Endothelial cell of umbilical vein (primary cell): Measurements from ENCODE around the gene ZHX3. TPM values are rescaled to one million over a fixed set of nuclear protein-coding genes. Genes with fewer than 3 reads are reported as not detected.

Experiments used
- BruUV-seq: library from RNA; stranded (reverse); fragments of 400-500 nt; replicated peaks from 2 replicates; lab custom pipeline; 2021; lab: Mats Ljungman, UMichigan
- CTCF ChIA-PET: fragments of 300-600, 350-600 bp; sonication (Branson Sonifier 250); formaldehyde crosslinking; loops from one replicate; lab custom pipeline; 2021; ENCODE audit warnings: antibody characterized with exemption, inconsistent platforms; lab: Charles Lee
- POLR2A ChIA-PET: fragments of 300-600, 350-600 bp; sonication (Branson Sonifier 250); formaldehyde crosslinking; loops from one replicate; lab custom pipeline; 2021; ENCODE audit warnings: antibody characterized with exemption, inconsistent platforms; lab: Charles Lee
- DNase-seq: peaks from one replicate; pipeline ENCODE4 v3.0.0-alpha.2; 2011; ENCODE audit warnings: low read depth, low spot score
- FAIRE-seq: peaks from 2 replicates; lab custom pipeline; 2011; peaks lifted over from hg19 to GRCh38; lab: Jason Lieb, UNC
- H2AFZ ChIP-seq: 2 replicates; pipeline ENCODE4 v1.6.0; 2012; ENCODE audit warnings: low read depth, low read length, control low read depth, inconsistent platforms
- H3K27ac ChIP-seq: 2 replicates; pipeline ENCODE4 v1.5.1; 2011; ENCODE audit warnings: low read depth, mild to moderate bottlenecking, control low read depth, low read length, moderate library complexity; ENCODE audit not compliant: insufficient read depth
- H3K27me3 ChIP-seq, 2 experiments: 2 replicates each; pipeline versions ENCODE4 v1.6.0 to v1.6.1; 2011; ENCODE audit warnings: low read length in 2 of 2, mixed read lengths in 1 of 2; ENCODE audit not compliant: control insufficient read depth in 2 of 2, insufficient read depth in 2 of 2
- H3K36me3 ChIP-seq, 2 experiments: 2 replicates in 1 of 2; 3 replicates in 1 of 2; pipeline ENCODE4 v1.5.1; 2011; ENCODE audit warnings: low read length in 2 of 2, mild to moderate bottlenecking in 1 of 2, moderate library complexity in 1 of 2; ENCODE audit not compliant: control insufficient read depth in 2 of 2, insufficient read depth in 2 of 2; ENCODE audit errors: extremely low read depth in 1 of 2
- H3K4me1 ChIP-seq: 3 replicates; pipeline ENCODE4 v1.5.1; 2011; ENCODE audit warnings: mild to moderate bottlenecking, low read length; ENCODE audit not compliant: control insufficient read depth, insufficient read depth; ENCODE audit errors: extremely low read depth
- H3K4me2 ChIP-seq: 2 replicates; pipeline ENCODE4 v1.6.1; 2011; ENCODE audit warnings: low read length, control low read depth, mixed read lengths; ENCODE audit not compliant: insufficient read depth
- H3K4me3 ChIP-seq, 3 experiments: fragments of 200-600 bp in 1 of 3; sonication (generic), shearing (Covaris generic) in 1 of 3; replicated peaks in 1 of 3; 2 replicates each; pipeline ENCODE4 v1.5.1; 2011 to 2016; ENCODE audit warnings: control low read depth in 3 of 3, low read length in 3 of 3, mild to moderate bottlenecking in 2 of 3, inconsistent platforms in 1 of 3, low read depth in 1 of 3, moderate library complexity in 1 of 3; ENCODE audit not compliant: insufficient read depth in 1 of 3
- H3K79me2 ChIP-seq: 2 replicates; pipeline ENCODE4 v1.6.0; 2012; ENCODE audit warnings: low read length, inconsistent platforms; ENCODE audit not compliant: control insufficient read depth, insufficient read depth
- H3K9ac ChIP-seq: replicated peaks from 2 replicates; pipeline ENCODE3; 2011; ENCODE audit warnings: low read length, control low read depth; ENCODE audit not compliant: insufficient read depth; ENCODE audit errors: extremely low read depth
- H3K9me1 ChIP-seq: replicated peaks from 3 replicates; pipeline ENCODE4 v1.6.0; 2011; ENCODE audit warnings: mild to moderate bottlenecking, low read length; ENCODE audit not compliant: control insufficient read depth, insufficient read depth; ENCODE audit errors: extremely low read depth
- H3K9me3 ChIP-seq: replicated peaks from 2 replicates; pipeline ENCODE4 v1.5.1; 2012; ENCODE audit warnings: low read length, inconsistent platforms; ENCODE audit not compliant: control insufficient read depth, insufficient read depth
- H4K20me1 ChIP-seq: replicated peaks from 2 replicates; pipeline ENCODE3; 2011; ENCODE audit warnings: mild to moderate bottlenecking, low read length; ENCODE audit not compliant: control insufficient read depth, insufficient read depth; ENCODE audit errors: extremely low read depth
- CTCF ChIP-seq, 2 donors: IDR thresholded peaks; 1 replicate in 1 of 2; 2 replicates in 1 of 2; pipeline ENCODE4 v1.5.1; 2011; ENCODE audit warnings: low read length in 2 of 2, mild to moderate bottlenecking in 2 of 2, moderate library complexity in 2 of 2, control low read depth in 1 of 2, inconsistent platforms in 1 of 2, low read depth in 1 of 2; ENCODE audit not compliant: insufficient read depth in 1 of 2; ENCODE audit errors: extremely low read depth in 1 of 2
- EZH2 ChIP-seq: IDR thresholded peaks from 2 replicates; pipeline ENCODE4 v1.6.1; 2012; ENCODE audit warnings: borderline replicate concordance, low read depth, mild to moderate bottlenecking, moderate library complexity, low read length, inconsistent platforms; ENCODE audit not compliant: severe bottlenecking
- FOS ChIP-seq: IDR thresholded peaks from 2 replicates; pipeline ENCODE4 v1.6.1; 2011; ENCODE audit warnings: mild to moderate bottlenecking, low read length, moderate library complexity, borderline replicate concordance; ENCODE audit not compliant: insufficient read depth
- GATA2 ChIP-seq: IDR thresholded peaks from 2 replicates; pipeline ENCODE4 v1.7.0; 2011; ENCODE audit warnings: low read depth, mild to moderate bottlenecking, moderate library complexity, mixed read lengths, low read length; ENCODE audit not compliant: insufficient read length, insufficient read depth
- JUN ChIP-seq: IDR thresholded peaks from 2 replicates; pipeline ENCODE4 v1.6.1; 2011; ENCODE audit warnings: borderline replicate concordance, low read depth; ENCODE audit not compliant: insufficient read length, insufficient read depth
- MAX ChIP-seq: IDR thresholded peaks from 2 replicates; pipeline ENCODE4 v1.6.1; 2011; ENCODE audit not compliant: insufficient read depth, insufficient read length
- MYC ChIP-seq: IDR thresholded peaks from one replicate; pipeline ENCODE4 v1.6.1; 2011; ENCODE audit warnings: mild to moderate bottlenecking, low read depth, low read length
- POLR2A ChIP-seq: IDR thresholded peaks from 2 replicates; pipeline ENCODE4 v1.6.1; 2012; ENCODE audit warnings: low read depth, mild to moderate bottlenecking, control low read depth, low read length
- POLR2AphosphoS5 ChIP-seq: IDR thresholded peaks from 2 replicates; pipeline ENCODE4 v1.6.1; 2012; ENCODE audit warnings: low read depth, mild to moderate bottlenecking, control low read depth, low read length, moderate library complexity; ENCODE audit not compliant: insufficient read depth
- dilution Hi-C: fragments of 300-500 bp; cut with MboI; formaldehyde crosslinking; loops from one replicate; pipeline ENCODE4 v1.15.0; 2019; ENCODE audit warnings: low sequenced_read_pairs; ENCODE audit not compliant: extremely low pct_ligation_motif_present
- intact Hi-C: fragments of 100-400 bp; cut with micrococcal nuclease; formaldehyde crosslinking; loops from one replicate; pipeline ENCODE4 v1.10.0; 2022
- polyA plus RNA-seq, 4 experiments: library from polyadenylated mRNA; depleted of rRNA in 3 of 4; stranded (reverse) in 3 of 4; unstranded in 1 of 4; fragments of >200 nt; gene quantifications; 2 replicates each; pipeline versions ENCODE4 v1.2.1 to v1.2.3, GENCODE V29; 2011 to 2012; ENCODE audit warnings: missing spikeins in 1 of 4
- total RNA-seq: library from RNA; stranded (reverse); gene quantifications from 2 replicates; pipeline ENCODE4 v1.2.3, GENCODE V29; 2021

Gene ZHX3
- total and polyA plus RNA-seq, 2 donors (not counting 3 experiments of a cell fraction or from before 2014, with no cell fraction given): 7.4 to 17.8 TPM

- TF ChIP-seq POLR2AphosphoS5: no peak
- no peak for TF ChIP-seq MAX
- TF ChIP-seq GATA2: no peak
- no peak for TF ChIP-seq CTCF (IDR thresholded peaks at IDR 0.05; ENCODE audit: extremely low read depth in 1 of 2, insufficient read depth in 1 of 2, low read depth in 1 of 2, low read length in 2 of 2)
- no peak for TF ChIP-seq JUN
- no peak for TF ChIP-seq POLR2A
- no peak for TF ChIP-seq EZH2
- TF ChIP-seq FOS: no peak
- no peak for TF ChIP-seq MYC
- FAIRE-seq: no peak
- Histone ChIP-seq H3K4me1 (no peaks in the 10 kb centered on the region), H2AFZ (no peak overlapping the region), H4K20me1 (no peaks in the 10 kb centered on the region), H3K4me3 (no peak overlapping the region), H3K4me2 (no peak overlapping the region), H3K9me1 (no peaks in the 10 kb centered on the region), H3K9ac (no peak overlapping the region), H3K36me3 (no peaks in the 10 kb centered on the region), H3K27ac (no peak overlapping the region), H3K79me2 (no peaks in the 10 kb centered on the region), H3K27me3 (no peaks in the 10 kb centered on the region), H3K9me3 (no peaks in the 10 kb centered on the region)
- CTCF ChIA-PET: interaction anchor here (1.0 to 2.0 kb wide), 3 partner anchors 10 to 77 kb away, joined by 3 to 5 read pairs (median 3); no protein-coding TSS in a partner anchor
- POLR2A ChIA-PET: interaction anchor here (0.6 kb wide), 1 partner anchor 37 kb away, joined by 4 read pairs; no protein-coding TSS in a partner anchor
- dilution Hi-C loops: no loop called here
- DNase-seq: no peak
- BruUV-seq: no TSS peak
- intact Hi-C loops: no loop called here
Measured at GRCh38 chr20:41261790-41262717, 55.5 kb downstream of the ZHX3 start.
